GM18508 (cell line): Measurements from ENCODE around the gene SH3GLB1.
"Not testable (repeated sequence)": the region's sequence is repeated elsewhere in the genome, so short reads cannot be mapped to it uniquely, and the experiment has no call there.

Experiments used
- ATAC-seq: cut with Tn5 transposase; IDR thresholded peaks from one replicate; pipeline ENCODE4 v1.9.1; 2021; ENCODE audit warnings: moderate number of reproducible peaks; ENCODE audit not compliant: insufficient read depth, unreplicated experiment

Gene SH3GLB1

DNA sequence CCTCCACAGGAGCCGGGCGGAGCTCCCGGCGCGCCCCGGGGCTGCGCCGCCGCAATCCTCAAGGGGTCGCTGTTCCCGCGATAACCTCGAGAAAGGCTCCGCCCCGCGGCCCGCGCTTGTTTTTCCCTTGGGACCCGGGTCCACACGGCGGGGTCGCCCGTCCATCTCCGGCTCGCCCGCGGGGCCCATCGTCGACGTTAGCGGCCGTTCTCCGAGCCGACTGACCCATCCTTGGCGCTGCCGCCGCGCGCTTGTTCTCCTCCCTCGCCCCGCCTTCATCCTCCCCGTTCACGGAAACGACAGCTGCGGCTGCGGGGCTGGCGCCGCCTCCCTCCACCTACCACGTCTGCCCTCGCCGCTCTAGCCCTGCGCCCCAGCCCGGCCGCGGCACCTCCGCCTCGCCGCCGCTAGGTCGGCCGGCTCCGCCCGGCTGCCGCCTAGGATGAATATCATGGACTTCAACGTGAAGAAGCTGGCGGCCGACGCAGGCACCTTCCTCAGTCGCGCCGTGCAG is at the start of gene SH3GLB1:
SH3GLB1 (plus strand) TSS at position 119 of the 514 bp plus-strand sequence; CDS start at position 443, 324 bp downstream.
- ATAC-seq, result peak; percentile 78

DNA sequence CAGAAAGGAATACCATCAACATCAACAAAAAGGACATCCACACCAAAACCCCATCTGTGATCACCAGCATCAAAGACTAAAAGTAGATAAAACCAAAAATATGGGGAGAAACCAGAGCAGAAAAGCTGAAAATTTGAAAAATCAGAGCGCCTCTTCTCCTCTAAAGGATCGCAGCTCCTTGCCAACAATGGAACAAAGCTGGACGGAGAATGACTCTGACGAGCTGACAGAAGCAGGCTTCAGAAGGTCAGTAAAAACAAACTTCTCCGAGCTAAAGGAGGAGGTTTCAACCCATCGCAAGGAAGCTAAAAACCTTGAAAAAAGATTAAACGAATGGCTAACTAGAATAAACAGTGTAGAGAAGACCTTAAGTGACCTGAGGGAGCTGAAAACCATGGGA is 46.0 kb upstream of the SH3GLB1 start:
- not testable (repeated sequence) for ATAC-seq

DNA sequence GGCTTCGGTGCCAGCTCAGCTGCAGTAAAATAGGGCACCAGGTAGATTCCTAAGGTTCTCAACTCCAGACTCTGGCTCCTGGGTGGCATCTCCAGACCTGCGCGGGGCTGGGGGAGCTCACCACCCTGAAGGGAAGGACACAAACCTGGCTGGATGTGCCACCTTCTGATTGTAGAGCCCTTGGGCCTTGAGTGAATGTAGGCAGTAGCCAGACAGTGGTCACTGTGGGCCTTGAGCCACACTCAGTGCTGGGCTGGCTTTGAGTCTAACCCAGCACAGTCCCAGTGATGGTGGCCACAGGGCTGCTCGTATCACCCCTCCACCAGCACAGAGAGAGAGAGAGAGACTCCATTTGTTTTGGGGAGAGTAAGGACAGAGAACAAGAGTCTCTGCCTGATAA is 38.0 kb upstream of the SH3GLB1 start:
- ATAC-seq, result no peak

DNA sequence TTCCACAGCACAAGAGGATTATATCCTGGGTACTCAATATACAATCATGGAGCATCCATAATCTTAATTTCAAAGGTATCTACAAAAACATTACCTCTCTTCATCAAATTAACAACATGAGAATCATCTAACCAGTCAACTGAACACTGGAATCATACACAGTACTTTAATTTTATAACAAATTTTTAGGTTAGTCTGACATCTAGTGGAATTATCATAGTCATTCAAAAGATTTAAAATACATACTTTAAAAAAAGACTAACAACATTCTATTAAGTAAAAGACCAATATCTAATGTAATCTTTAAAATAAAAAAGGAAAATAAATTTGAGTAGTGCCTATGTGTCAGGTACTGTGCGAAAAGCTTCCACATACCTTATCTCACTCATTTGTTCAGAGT is 16.8 kb upstream of the SH3GLB1 start:
- ATAC-seq, result no peak

DNA sequence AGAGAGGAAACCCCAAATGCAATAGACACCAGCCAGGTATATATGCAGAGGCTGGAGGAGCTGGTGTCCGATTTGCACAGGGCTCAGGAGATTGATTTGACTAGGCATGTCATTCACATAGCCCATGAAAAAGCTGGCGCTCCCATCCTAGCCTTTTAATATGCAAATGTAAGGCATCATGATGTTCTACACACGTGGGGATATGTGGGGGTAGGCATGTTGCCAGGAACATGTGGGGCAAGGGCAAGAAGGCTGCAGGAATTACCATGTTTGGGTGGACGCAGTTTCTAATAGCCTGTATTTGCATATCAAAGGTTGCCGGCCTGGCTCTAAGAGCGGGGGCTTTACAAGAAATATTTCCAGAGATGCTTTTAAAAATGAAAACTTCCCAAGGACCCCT is 11.7 kb upstream of the SH3GLB1 start:
- ATAC-seq, result no peak

DNA sequence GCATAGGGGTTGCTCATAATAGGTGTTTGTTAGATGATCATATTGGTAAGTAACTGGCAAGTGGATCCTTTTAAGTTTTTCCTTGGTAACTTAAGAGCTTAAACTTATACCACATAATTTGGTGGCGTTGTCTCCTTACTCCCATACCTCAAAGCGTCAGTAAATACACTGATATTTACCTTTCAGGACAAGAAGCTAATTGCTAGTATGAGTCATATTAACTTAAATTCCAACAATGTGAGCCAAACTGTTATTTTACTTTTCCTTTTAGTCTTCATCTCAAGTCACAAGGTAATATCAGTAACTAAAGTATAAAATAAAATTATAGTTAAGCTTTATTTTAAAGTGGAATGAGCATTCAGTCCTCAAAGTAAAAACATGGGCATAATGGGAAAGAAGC is 9.0 kb upstream of the SH3GLB1 start:
- no peak for ATAC-seq

DNA sequence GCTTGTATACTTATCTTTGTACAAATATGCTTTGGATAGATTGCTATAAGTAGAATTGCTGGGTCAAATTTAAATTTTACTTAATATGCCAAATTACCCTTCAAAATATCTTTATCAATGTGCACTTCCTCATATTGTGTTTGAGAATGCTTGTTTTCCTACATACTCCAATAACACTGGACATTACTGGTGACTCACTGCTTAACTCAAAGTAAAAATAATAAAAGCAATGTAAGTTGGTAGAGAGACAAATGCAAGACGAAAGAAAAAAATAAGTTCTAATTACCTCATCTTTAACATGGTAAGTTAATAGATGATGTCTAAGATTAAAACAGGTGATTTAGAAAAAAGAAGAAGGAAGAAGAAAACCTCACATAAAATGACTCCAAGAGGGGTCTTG is 7.9 kb upstream of the SH3GLB1 start:
- no peak for ATAC-seq

DNA sequence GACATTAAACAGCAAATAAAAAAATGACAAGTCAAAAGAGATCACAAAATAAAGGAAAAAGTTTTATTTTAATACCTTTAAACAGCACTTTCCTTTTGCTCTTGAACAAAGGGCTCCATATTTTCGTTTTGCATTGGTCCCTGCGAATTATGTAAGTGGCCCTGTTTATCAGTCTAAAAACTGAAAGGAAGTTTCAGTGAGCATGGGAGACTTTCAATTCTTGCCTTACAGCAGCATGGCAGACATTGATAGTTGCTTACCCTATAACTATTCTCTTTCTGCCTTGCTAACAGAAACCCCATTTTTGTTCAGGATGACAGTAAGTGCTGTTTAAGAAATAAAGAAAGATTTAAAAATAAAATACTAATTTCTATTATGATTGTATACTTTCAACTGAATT is 5.2 kb upstream of the SH3GLB1 start:
- no peak for ATAC-seq

DNA sequence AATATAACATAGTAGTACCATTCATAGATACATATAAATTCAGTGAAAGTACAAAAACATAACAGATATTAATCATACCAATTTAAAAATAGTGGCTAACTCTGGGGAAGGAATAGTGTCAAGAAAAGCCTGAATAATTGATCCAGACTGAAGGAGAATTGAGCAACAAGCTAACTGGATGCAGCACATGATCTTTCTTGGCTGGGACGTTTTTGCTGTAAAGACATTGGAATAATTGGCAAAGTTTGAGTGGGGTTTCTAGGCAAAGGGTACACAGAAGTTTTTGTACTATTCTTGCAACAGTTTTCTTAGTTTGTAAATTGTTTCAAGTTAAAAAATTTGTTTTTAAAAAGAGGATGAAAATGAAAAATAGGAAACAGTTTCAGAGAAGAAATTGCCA is 2.6 kb upstream of the SH3GLB1 start:
- no peak for ATAC-seq

DNA sequence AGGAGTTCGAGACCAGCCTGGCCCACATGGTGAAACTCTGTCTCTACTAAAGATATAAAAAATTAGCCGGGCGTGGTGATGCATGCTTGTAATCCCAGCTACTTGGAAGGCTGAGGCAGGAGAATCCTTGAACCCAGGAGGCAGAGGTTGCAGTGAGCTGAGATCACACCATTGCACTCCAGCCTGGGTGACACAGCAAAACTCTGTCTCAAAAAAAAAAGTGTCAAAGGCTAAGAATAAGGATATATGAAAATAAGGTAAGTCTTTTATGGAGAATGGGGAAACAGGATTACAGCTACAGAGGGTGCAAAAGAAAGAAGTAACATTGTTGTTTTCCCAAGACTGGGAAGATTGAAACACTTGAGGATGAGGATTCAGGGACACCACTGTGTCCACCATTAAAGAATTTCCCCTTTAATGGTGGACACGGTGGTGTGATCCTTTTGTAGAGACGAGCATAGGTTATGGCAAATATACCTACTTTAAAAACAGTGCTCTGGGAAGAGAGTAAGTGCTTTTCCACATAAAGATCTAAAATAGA is 1.4 kb upstream of the SH3GLB1 start:
- ATAC-seq, result not testable (repeated sequence)

DNA sequence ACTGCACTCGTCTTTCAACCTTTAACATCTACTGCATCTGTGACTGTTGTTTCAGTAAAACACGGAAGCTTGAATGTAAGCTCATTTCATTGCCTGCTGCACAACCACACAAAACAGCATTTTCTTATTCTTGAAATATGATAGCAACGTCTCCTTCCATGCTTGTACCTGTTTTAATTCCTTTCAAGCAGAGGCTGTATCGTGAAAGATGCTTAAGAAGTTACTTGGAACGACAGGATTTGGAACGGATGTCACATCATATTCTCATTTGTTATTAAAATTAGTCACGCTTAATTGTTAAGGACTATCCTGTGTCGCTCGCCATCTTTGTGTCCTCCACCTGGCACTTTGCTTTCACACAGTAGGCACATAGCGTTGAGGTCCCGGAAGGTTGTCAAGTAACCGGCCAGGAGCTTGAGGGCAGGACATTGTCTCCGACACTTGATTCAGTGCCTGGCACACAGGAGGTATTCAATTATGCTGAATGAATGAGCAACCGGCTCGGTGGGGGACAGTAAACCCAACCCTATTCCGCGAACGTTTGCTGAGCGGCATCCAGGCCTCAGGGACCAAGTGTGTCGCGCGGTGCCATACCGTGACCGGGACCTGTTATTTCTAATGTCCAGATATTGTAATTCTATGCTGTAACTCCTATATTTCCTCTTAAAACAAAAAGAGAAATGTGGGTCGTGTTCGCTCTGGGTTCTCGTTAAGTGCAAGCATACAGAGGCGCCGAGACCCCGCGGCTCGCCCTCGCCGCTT is 499 bp upstream of the SH3GLB1 start:
- peak; percentile 28 for ATAC-seq

DNA sequence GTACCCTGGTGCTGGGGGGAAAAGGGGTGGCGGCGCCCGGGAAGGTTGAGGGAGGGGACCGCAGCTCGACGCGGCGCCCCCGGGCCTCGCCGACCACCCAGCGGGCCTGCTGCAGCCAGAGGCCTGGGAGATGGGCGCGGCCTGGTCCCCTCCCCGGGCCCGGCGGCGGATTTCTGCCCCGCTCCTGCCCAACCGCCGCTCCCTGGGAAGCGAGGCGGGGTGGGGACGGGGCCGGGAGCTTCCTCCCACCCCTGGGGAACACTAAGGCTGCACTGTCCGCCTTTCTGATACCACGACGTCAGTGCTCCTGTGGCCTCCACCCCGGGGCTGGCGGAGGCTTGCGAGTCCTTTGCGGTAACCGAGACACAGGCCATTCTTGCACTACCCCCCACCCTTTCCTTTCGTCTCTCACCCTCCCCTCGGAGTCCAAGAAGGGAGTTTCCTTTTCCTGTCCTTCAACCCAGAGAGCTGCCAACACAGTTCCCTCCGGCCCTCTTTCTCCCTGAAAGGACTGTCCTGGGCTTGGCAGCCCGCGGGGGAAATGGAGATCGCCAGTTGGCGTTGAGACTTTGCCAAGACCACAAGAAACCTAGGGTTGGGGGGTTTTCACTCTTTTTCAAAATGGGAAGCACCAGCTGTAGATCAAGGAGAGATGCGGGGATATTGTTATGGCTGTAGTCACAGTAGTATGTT is 742 bp downstream of the SH3GLB1 start:
- ATAC-seq, result peak; percentile 18

DNA sequence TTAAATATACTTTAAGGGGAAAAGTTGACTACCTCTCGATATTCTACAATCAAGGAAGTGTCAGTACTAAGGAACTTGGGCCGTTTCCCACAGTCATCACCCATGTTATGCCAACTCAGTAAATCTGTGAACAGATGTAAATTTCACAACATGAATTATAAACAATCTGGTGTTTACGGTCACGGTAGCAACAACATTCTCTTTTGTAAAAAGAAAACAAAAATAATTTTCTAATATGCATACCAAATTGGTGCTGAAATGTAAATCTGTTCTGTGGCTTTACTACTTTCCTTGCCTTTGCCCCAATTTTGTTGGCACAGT is 1.2 kb downstream of the SH3GLB1 start:
- ATAC-seq, result no peak

DNA sequence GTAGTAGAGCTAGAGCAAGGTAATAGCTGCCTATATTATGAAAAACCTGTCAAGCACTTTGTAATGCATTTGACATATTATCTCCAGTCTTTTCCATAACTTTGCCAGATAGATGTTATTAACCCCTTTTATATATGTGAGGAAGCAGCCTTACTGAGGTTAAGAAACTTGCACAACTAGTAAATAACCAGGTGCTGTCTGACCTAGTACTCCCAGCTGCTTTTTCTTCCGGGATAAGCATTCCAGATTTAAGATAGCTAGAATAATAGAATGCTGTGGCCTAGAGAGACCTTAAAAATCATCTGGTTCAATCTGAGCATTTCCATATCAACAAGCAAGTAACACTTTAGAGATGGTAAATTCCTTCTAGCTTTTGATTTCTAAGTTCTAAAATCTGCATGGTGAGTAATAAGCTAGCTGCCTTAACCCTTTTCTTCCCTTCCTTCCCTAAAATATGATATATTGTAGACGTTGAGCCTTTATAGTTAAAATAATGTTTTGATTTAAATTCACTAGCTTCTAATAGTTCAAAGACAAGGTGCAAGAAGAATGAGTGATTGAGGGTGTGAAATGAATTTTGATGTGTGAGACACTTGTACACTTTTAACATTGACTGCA is 1.8 kb downstream of the SH3GLB1 start:
- ATAC-seq, result no peak

DNA sequence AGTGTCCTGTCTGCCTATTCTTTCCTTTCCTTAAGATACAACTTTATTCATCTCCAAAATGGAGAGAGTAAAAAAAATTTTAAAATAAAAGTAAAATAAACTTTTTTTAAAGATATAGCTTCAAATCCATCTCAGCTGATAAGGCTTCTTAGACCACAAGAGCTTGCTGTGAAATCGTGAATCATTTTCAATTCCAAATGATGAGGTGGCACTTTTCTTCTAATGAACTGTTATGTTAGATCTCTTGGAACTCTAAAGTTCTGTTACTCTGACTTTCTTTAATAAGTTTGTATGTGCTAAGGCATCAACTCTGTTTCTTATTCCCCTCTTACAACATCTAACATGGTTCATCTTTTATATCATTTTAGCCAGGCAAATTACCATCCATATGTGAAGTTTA is 4.5 kb downstream of the SH3GLB1 start:
- no peak for ATAC-seq

DNA sequence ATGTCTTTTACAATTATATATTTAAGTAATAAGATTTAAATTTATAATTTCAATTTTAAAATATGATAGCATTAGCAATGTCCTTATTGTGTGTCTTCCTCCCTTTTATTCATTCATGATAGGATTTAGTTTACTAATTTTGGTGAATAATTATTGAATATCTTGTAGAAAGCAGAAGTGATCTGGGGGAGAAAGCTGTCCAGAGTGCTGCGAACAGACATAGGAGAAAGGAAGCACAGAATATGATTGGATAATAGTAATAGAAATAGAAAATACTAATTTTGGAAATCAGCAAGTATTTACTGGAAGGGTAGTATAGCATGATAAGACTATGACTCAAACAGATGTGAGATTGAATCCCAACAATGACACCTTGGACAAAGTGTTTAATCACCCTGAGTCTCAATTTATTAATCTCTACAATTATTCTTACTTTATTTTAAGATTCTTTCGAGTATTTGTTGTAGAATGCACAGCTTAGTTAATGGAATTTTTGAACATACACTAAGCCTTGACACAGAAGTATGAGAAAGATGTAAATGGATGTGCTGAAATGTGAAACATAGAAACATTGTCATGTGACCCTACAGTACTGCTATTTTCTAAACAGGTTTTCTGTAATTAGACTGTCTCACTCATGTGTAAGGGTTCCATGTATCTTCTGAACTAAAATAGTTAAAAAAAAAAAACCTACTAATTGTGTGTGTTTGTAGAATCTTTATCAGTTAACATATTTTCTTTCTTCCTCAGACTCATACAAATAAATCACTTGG is 7.9 kb downstream of the SH3GLB1 start:
- no peak for ATAC-seq

DNA sequence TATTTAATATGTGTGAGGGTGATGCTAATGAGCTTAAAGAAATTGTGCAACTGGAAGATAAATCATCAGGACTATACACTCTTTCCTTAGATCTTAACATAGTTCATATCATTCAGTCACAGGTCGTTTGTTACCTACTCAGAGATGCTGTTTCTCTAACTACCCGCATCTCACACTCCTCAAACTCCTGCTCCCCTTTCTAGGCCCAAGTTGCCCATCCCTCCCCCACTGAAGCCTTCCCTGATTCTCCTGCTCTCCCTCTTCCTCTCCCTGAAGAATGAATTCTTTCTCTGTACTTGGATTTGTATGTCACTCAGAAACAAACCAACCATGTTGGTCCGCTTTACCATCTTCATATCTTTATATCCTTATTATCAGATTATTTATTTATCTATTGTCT is 9.1 kb downstream of the SH3GLB1 start:
- ATAC-seq, result no peak

DNA sequence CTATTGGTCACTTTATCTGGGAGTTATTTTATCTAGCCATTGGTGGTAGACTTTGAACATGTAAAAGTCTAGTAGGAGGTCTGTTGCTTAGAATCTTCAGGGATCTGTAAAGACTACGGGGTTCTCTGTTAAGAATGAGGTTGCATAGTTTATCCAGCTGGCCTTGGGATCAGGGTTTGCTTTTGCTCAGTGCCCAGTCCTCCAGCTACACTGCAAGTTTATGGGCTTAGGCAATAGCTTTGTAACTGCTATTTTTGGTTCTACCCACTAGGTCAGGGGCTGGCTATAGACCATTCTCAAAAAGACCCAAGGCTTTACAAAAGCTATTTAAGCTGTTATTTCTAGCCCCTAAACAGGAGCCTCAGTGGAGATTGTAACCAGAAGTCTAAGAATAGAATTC is 9.8 kb downstream of the SH3GLB1 start:
- ATAC-seq, result no peak

DNA sequence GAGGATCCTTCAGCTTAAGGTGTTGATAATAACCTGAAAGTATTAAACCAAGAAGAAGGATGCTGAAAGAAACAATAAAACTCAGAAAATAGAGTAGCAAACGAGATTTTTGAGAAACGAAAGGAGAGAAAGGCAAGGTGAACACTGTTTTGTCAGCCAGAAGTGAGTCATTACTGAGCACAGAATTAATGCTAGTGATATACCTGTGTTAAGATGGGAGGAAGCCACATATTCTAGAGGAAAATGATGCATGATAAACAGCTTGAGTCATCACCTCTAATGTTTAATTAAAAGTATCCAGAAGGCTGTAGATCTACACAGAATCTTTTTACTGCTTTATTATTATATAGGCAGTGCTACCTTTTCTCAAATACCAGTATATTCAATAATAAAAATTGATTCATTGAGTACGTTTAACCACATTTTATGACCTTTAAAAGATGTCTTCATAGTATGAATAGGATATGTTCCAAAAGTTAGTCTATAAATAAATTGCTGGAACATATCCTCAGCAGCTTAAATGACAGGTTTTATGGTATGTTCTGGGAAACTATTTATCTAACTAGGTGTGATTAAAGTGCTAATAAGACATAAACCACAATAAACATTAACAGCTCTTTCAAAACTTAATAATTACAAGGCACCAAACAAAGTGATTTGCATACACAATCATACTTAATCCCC is 10.3 kb downstream of the SH3GLB1 start:
- ATAC-seq, result no peak

DNA sequence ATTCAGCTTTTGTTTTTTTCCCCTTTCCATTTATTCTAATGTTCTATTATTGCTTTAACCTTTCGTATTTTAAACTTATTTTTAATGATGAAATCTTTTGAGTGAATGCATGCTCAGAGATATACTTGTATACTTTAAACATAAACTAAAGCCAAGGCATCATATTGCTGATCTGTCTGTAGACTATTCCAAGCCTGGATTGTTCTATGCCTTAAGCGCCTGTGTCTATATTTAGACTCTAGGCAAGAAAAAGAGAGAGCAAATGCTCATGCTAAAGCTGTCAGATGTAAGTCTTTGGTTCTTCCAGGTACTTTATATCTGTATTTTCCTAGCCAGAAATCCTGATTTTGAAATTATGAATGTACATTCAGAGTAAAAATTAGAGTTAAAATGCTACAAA is 14.4 kb downstream of the SH3GLB1 start:
- no peak for ATAC-seq
